HepG2 (cell line): ENCODE measurements around the gene PPP1R9B.

Experiments
- MTA3 ChIP-seq: sonication (generic); formaldehyde crosslinking; IDR thresholded peaks from 2 replicates; pipeline ENCODE4 v1.4.0; 2020; ENCODE audit warnings: missing genetic modification reagents
- PBX3 ChIP-seq: sonication (generic); formaldehyde crosslinking; IDR thresholded peaks from 2 replicates; pipeline ENCODE4 v1.8.1; 2023; ENCODE audit warnings: missing genetic modification reagents, inconsistent platforms, borderline replicate concordance
- RERE ChIP-seq: IDR thresholded peaks from 2 replicates; pipeline ENCODE4 v1.6.1; 2016; ENCODE audit warnings: low read depth, missing genetic modification reagents, missing compliant biosample characterization
- SMAD3 ChIP-seq: sonication (generic); formaldehyde crosslinking; IDR thresholded peaks from 2 replicates; pipeline ENCODE4 v1.4.0; 2020; ENCODE audit warnings: missing genetic modification reagents

GRCh38 chr17:50125420-50125997, 25.0 kb downstream of the PPP1R9B start:
- TF ChIP-seq MTA3 (CRISPR knock-in tag) (no peak), SMAD3 (no peak), RERE (no peak), PBX3 (CRISPR knock-in tag) (no peak)
